Right atrium auricular region (tissue), 2 donors: ENCODE data around the gene HES3. TPM values are rescaled to one million over a fixed set of nuclear protein-coding genes. Genes with fewer than 3 reads are reported as not detected.

Experiments
- DNase-seq: peaks from one replicate; pipeline ENCODE4 v3.0.0-alpha.2; 2019; ENCODE audit warnings: low spot score
- H3K27ac ChIP-seq, 2 donors: fragments of 200-600 bp; sonication (generic); 1 replicate in 1 of 2; 2 replicates in 1 of 2; pipeline ENCODE4 v1.5.1; 2016 to 2019
- H3K27me3 ChIP-seq, 2 donors: fragments of 200-600 bp; sonication (generic); one replicate each; pipeline versions ENCODE4 v1.5.1 to v1.6.0; 2017 to 2019
- H3K36me3 ChIP-seq: fragments of 200-600 bp; sonication (generic); one replicate; pipeline ENCODE4 v1.5.1; 2016
- H3K4me1 ChIP-seq, 2 donors: fragments of 200-600 bp; sonication (generic); one replicate each; pipeline versions ENCODE4 v1.5.1 to v1.6.0; 2017 to 2019
- H3K4me3 ChIP-seq, 2 donors: fragments of 200-600 bp; sonication (generic); 1 replicate in 1 of 2; 2 replicates in 1 of 2; pipeline ENCODE4 v1.5.1; 2017 to 2019; ENCODE audit warnings: mild to moderate bottlenecking in 1 of 2, moderate library complexity in 1 of 2
- H3K9me3 ChIP-seq, 2 donors: fragments of 200-600 bp; sonication (generic); one replicate each; pipeline ENCODE4 v1.5.1; 2019
- total RNA-seq, 2 donors: library from RNA; depleted of rRNA; stranded (reverse); fragments of >200 nt; gene quantifications; one replicate each; pipeline ENCODE4 v1.1.0, GENCODE V29; 2016
- TF ChIP-seq, protein P1 (sequence below), 2 donors: fragments of 200-600 bp; sonication (generic); IDR thresholded peaks; one replicate each; pipeline ENCODE4 v1.5.1; 2019; ENCODE audit warnings: antibody characterized with exemption in 2 of 2

HES3 gene
- total RNA-seq, 2 donors from 2014 or later: not detected

- Histone ChIP-seq H3K36me3 (no peaks in the 10 kb centered on the region), H3K27ac (no peak overlapping the region), H3K27me3 (peaks cover 22 to 40% of the 10 kb centered on the region in 2 donors), H3K4me1 (peaks cover 0 to 35% of the 10 kb centered on the region in 2 donors), H3K9me3 (no peaks in the 10 kb centered on the region), H3K4me3 (no peak overlapping the region)
- TF ChIP-seq, protein P1, sequence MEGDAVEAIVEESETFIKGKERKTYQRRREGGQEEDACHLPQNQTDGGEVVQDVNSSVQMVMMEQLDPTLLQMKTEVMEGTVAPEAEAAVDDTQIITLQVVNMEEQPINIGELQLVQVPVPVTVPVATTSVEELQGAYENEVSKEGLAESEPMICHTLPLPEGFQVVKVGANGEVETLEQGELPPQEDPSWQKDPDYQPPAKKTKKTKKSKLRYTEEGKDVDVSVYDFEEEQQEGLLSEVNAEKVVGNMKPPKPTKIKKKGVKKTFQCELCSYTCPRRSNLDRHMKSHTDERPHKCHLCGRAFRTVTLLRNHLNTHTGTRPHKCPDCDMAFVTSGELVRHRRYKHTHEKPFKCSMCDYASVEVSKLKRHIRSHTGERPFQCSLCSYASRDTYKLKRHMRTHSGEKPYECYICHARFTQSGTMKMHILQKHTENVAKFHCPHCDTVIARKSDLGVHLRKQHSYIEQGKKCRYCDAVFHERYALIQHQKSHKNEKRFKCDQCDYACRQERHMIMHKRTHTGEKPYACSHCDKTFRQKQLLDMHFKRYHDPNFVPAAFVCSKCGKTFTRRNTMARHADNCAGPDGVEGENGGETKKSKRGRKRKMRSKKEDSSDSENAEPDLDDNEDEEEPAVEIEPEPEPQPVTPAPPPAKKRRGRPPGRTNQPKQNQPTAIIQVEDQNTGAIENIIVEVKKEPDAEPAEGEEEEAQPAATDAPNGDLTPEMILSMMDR (IDR thresholded peaks at IDR 0.05): peak; percentile 93 to 99
- DNase-seq: peak; percentile 80
Observed at GRCh38 chr1:6246497-6247467, 2.8 kb downstream of the HES3 start.

DNA sequence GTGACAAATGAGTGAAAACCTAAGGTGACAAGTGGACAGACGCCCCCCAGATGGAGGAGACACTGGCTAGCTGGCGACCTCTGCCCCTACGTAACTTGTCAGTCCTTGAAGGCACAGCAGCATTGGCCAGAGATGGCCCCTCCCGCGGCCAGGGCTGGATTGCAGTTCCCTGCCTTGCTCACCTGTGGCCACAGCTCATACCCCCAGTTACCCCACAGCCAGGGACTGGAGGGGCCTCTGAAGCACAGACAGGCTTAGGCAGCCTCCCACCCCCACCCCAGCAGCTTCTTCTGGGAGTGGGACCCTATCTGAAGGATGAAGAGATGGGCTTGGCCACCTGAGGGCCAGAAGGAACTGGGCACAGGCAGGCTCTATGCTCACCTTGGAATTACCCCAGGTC lies 3.7 kb downstream of the HES3 start:
- peaks cover 0 to 26% of the 10 kb centered on the region in 2 donors for H3K4me1 ChIP-seq
- DNase-seq: no peak
- TF ChIP-seq, protein P1 (IDR thresholded peaks at IDR 0.05): no peak
- no peaks in the 10 kb centered on the region for H3K36me3 ChIP-seq
- H3K4me3 ChIP-seq: no peak overlapping the region
- no peak overlapping the region for H3K27ac ChIP-seq
- H3K9me3 ChIP-seq: no peaks in the 10 kb centered on the region
- H3K27me3 ChIP-seq: peaks cover 18 to 32% of the 10 kb centered on the region in 2 donors

DNA sequence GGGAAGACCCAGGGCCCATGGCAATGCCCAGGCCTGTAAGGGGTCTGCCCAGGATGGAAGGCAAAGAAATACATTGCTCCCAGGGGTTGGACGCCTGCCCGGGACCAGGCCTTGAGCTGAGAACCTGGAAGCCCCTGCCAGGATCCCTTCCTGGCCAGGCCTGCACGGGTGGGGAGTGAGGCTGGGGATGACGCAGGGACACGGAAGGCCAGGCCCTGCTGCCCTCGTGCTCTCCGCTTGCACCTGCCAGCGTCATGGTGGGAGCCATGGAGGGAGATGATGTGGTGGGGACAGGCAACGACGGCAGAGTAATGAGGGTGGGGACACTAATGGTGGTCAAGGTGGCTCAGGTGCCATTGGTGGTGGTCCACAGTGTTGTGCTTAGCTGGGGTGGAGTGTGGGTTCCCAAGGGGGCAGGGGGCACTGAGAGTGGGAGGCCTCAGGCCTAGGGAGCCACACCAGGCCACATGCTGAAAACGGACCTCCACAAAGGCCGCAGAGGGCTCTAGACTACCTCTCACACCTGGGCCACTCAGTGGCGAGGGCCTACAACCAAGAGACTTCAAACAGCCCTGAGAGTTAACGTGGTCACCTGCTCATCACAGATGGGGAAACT lies 4.3 kb downstream of the HES3 start:
- Histone ChIP-seq H3K27me3 (peaks cover 11 to 26% of the 10 kb centered on the region in 2 donors), H3K4me1 (peaks cover 0 to 26% of the 10 kb centered on the region in 2 donors), H3K36me3 (no peaks in the 10 kb centered on the region), H3K9me3 (no peaks in the 10 kb centered on the region), H3K27ac (no peak overlapping the region), H3K4me3 (no peak overlapping the region)
- DNase-seq: no peak
- TF ChIP-seq, protein P1 (IDR thresholded peaks at IDR 0.05): no peak

DNA sequence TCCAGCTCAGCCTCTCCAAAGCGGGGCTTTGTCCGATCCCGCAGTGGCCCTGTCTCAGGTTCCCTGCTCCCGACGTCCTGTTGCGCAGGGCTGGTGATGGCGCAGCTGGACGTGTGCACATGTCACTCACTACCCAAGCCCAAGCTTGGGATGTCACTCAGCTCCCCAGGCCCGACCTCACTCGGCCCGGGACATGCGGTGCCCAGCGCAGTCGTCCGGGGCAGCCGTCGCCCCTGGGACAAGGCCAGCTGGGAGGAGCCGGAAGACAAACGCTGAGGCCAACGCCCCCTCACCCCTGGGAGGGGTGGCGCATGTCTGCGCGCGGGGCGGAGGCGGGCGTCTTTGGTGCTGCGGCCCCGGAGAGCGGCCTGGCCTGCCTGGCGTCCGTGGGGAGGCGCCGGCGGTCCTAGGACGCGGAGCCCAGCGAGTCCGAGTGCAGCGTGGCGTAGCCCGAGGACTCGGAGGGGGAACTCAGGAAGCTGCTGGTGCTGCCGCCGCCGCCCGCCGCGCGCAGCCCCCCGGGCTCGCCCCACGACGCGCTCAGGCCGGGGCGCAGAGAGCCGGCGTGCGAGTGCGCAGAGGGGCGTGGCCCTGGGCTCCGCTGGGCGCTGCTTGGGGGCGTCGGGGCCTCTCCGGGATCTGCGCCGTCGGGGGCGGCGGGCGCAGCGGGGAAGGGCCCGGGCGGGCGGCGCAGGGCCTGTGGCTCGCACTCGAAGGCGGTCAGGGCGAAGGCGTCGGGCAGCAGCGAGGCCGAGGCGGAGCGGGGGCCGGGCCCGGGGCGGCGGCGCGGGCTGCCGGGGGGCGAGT lies 5.2 kb downstream of the HES3 start:
- peaks cover 0 to 26% of the 10 kb centered on the region in 2 donors for H3K4me1 ChIP-seq
- H3K4me3 ChIP-seq: peak overlapping the region in 1 of 2 donors; percentile 29
- DNase-seq: no peak
- no peaks in the 10 kb centered on the region for H3K9me3 ChIP-seq
- H3K27me3 ChIP-seq: peaks cover 7 to 17% of the 10 kb centered on the region in 2 donors
- peaks cover 8% of the 10 kb centered on the region for H3K36me3 ChIP-seq
- H3K27ac ChIP-seq: no peak overlapping the region
- TF ChIP-seq, protein P1 (IDR thresholded peaks at IDR 0.05): no peak
